ENCODE results near the gene POLH.

- TF ChIP-seq ELF4 (IDR thresholded peaks at IDR 0.05) (no peak), FOXM1 (IDR thresholded peaks at IDR 0.05; ENCODE audit: borderline replicate concordance) (no peak), ARNT (IDR thresholded peaks at IDR 0.05) (no peak)
Measured at GRCh38 chr6:43644940-43645612, 69.1 kb downstream of the POLH start, which contains the start of gene RSPH9.
